Measurements from ENCODE around the gene CEP250. TPM values are rescaled to one million over a fixed set of nuclear protein-coding genes. Genes with fewer than 3 reads are reported as not detected.
"Not testable (repeated sequence)": the region's sequence is repeated elsewhere in the genome, so short reads cannot be mapped to it uniquely, and the experiment has no call there.

Gene CEP250
- total RNA-seq, 1 donor from 2014 or later = 14.9 TPM

GRCh38 chr20:35451295-35451694 lies 4.1 kb upstream of the CEP250 start:
- DNase-seq (ENCODE audit: low spot score) = no peak
- intact Hi-C loops (cut with DNase I) = no loop called here

GRCh38 chr20:35453647-35454046 lies 1.8 kb upstream of the CEP250 start:
- no peak for DNase-seq (ENCODE audit: low spot score)
- intact Hi-C loops (cut with DNase I) = no loop called here

DNA sequence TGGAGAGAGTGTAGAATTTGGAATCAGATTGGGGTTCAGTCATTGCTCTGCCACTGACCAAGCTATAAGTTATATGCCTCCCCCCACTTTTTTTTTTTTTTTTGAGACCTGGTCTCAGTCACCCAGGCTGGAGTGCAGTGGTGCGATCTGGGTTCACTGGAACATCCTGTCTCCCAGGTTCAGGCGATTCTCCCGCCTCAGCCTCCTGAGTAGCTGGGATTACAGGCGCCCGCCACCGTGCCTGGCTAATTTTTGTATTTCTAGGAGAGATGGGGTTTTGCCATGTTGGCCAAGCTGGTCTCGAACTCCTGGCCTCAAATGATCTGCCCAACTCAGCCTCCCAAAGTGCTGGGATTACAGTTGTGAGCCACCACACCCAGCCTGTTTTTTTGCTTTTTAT lies 1.3 kb downstream of the CEP250 start:
- intact Hi-C loops (cut with DNase I); DNase-seq (ENCODE audit: low spot score): not testable (repeated sequence)

- intact Hi-C loops (cut with DNase I); DNase-seq (ENCODE audit: low spot score): not testable (repeated sequence)
Observed at GRCh38 chr20:35457539-35457938, 2.1 kb downstream of the CEP250 start.

- intact Hi-C loops (cut with DNase I) = no loop called here
- no peak for DNase-seq (ENCODE audit: low spot score)
Observed at GRCh38 chr20:35458388-35458787, 3.0 kb downstream of the CEP250 start.

DNA sequence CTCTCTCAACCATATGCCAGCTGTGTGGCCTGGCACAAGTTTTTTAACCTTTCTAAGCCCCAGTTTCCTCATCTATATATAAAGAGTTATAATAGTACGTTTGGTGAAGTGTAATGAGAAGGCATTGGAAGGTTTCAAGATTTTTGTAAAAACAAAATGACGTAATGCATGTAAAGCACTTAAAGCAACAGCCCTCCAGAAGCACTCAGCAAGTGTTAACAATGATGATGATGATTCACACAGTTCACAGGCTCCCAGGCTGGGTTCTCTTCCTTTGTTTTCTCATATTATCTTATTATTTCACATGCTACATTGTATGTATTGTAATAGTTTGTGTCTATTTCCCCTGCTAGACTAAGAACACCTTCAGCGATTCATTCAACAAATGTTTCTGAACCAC lies 6.2 kb downstream of the CEP250 start:
- intact Hi-C loops (cut with DNase I) = loop anchor here (10.0 kb wide), 1 partner anchor 423 kb away; no protein-coding TSS in a partner anchor
- DNase-seq (ENCODE audit: low spot score) = no peak

GRCh38 chr20:35462351-35462750 lies 7.0 kb downstream of the CEP250 start:
- intact Hi-C loops (cut with DNase I) = loop anchor here (10.0 kb wide), 1 partner anchor 422 kb away; no protein-coding TSS in a partner anchor
- no peak for DNase-seq (ENCODE audit: low spot score)

DNA sequence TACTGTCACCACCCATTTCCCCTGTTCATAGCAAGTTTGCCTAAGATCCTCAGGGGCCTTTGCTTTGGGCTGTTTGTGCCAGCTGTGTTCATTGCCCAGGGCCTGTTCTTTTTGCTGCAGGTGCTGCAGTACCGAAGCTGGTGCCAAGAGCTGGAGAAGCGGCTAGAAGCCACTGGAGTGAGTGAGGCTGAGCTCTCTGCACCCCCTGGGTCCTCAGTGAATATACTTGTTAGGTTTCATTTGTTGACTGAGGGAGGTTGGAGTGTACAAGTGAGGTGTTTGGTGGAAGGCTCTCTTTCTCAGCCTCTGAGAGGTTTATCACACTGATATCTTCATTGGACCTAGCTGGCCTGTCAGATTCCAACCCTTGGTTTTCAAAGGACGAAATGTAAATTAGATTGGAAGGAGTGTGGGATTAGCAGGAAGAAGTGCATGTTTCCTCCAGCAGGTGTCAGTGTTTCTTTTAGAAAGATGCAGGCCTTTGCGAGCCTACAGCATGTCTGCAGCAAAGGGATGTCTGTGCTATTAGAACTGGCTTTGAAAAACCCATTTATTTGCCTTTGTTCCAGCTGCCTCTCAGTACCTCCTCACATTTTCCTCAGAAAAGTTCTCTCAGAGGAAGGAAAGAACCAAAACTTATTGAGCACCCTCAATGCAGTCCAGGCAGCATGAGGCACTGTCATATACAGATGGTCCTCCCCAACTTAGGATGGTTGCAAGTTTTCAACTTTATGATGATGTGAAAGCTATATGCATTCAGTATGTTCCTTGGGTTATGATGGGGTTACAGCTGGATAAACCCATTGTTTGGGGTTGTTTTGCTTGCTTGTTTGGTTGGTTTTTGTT lies 8.3 kb downstream of the CEP250 start:
- intact Hi-C loops (cut with DNase I) = loop anchor here (10.0 kb wide), 1 partner anchor 421 kb away; no protein-coding TSS in a partner anchor
- no peak for DNase-seq (ENCODE audit: low spot score)

DNA sequence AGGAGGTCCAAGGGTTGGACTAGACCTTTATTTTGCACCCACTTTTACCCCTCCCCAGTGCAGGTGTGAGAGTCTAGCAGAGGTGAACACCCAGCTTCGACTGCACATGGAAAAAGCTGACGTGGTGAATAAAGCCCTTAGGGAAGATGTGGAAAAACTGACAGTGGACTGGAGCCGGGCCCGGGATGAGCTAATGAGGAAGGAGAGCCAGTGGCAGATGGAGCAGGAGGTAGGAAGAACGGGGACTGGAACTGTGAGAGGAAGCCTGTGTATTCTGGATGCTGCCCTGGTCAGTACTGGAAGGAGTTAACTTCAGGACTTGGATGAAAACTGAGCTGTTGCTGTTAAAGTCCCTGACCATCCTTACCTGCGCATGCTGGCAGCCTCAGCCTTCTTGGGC lies 10.6 kb downstream of the CEP250 start:
- intact Hi-C loops (cut with DNase I) = loop anchor here (10.0 kb wide), 1 partner anchor 419 kb away; no protein-coding TSS in a partner anchor
- no peak for DNase-seq (ENCODE audit: low spot score)

DNA sequence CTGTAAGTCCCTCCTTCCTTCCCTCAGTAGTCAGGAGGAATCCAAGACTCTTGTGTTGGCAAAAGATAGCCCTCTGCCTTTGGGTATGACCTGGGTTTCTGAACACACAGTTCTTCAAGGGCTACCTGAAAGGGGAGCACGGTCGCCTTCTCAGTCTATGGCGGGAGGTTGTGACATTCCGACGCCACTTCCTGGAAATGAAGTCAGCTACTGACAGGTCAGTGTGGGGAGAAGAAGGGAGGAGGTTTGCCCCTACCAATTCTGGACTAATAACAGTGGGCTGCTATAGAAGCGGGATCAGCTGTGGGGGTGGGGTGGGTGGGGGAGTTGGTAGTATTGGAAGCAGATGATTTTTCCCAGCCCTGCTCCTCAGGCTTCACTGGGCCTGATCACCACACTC lies 11.5 kb downstream of the CEP250 start:
- intact Hi-C loops (cut with DNase I) = loop anchor here (10.0 kb wide), 1 partner anchor 418 kb away; no protein-coding TSS in a partner anchor
- no peak for DNase-seq (ENCODE audit: low spot score)

DNA sequence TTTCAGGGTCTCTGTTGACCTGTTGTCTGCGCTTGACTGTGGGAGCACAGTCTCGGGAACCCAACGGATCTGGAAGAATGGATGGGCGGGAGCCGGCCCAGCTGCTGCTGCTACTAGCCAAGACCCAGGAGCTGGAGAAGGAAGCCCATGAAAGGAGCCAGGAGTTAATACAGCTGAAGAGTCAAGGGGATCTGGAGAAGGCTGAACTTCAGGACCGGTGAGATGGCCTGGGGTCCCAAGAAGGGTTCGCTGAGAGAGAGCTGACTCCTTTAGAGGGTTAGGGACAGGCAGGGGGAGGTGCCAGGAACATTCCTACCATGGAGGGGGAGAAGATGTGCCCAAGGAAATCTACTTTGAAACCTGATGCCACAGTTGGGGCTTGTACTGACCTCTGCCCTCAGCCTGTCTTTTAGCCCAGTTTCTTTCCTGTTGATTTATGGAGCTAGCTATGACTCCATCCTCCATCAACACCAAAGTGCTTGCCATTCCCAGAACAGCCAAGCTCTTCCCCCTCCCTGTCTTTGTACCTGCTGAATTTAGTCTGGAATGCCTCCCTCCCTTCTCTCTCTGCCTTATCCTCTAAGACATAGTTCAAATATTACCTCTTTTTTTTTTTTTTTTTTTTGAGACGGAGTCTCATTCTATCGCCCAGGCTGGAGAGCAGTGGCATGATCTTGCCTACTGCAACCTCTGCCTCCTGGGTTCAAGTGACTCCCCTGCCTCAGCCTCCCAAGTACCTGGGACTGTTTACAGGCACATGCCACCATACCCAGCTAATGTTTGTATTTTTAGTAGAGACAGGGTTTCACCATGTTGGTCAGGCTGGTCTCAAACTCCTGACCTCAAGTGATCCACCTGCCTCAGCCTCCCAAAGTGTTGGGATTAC lies 12.2 kb downstream of the CEP250 start:
- DNase-seq (ENCODE audit: low spot score) = no peak
- intact Hi-C loops (cut with DNase I) = loop anchor here (10.0 kb wide), 1 partner anchor 417 kb away; no protein-coding TSS in a partner anchor

GRCh38 chr20:35468671-35469334 lies 13.4 kb downstream of the CEP250 start:
- intact Hi-C loops (cut with DNase I) = loop anchor here (10.0 kb wide), 1 partner anchor 416 kb away; no protein-coding TSS in a partner anchor
- DNase-seq (ENCODE audit: low spot score) = no peak

DNA sequence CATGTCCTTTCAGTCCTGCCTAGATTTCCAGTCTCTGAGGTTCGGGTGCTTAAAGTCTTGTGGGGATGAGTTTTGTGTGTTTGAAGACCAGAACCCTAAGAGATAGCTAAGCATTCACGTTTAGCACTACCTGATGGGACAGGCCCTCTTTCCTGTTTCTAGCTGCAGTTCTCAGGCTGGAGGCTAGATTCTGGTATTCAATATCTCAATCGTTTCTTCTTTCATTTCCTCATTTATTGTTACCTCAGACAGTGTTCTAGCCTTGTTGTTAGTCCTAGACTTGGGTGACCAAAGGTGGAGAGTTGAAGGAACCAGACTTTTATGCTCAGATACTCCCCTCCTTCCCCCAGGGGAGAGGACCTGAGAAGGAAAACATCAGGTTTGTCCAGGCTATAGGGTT lies 16.8 kb downstream of the CEP250 start:
- DNase-seq (ENCODE audit: low spot score) = no peak
- intact Hi-C loops (cut with DNase I) = no loop called here

DNA sequence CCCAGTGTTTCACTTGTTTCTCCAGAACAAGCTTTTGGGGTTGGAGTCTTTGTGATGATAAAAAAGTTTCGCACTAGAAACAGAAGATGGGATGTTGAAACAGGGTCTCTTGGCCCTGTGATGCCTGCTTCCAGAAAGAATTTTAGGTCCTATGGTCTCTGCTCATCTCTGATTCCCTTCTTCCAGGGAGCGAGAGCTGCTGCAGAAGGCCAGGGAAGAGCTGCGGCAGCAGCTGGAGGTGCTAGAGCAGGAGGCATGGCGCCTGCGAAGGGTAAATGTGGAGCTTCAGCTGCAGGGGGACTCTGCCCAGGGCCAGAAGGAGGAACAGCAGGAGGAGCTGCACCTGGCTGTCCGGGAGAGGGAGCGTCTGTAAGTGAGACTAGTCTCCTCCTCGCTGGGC lies 18.3 kb downstream of the CEP250 start:
- intact Hi-C loops (cut with DNase I) = no loop called here
- DNase-seq (ENCODE audit: low spot score) = no peak

DNA sequence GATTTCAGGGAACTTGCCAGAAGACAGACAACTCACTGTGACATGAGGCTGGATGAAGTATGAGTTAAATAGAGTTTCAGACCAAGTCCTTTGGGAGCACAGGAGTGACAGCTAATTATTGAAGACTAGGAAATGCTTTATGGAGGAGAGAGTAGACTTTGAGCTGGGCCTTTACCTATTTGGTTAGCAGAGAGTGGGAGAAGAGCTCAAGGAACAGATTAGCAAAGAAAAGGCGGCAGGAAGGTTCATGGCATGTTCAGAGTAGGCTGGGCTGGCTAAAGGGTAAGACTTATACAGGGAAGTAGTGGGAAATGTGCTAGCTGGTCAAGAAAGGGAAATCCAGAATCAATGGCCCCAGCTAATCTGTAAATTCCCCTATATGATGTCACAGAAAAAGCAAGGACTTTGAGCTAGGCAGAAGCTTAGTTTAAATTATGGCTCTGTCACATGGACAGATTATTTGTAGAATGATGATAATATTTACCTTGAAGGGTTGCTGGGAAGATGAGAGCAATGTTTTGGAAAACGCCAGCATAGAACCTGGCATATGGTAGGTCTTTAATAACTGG lies 19.0 kb downstream of the CEP250 start:
- intact Hi-C loops (cut with DNase I) = no loop called here
- no peak for DNase-seq (ENCODE audit: low spot score)

DNA sequence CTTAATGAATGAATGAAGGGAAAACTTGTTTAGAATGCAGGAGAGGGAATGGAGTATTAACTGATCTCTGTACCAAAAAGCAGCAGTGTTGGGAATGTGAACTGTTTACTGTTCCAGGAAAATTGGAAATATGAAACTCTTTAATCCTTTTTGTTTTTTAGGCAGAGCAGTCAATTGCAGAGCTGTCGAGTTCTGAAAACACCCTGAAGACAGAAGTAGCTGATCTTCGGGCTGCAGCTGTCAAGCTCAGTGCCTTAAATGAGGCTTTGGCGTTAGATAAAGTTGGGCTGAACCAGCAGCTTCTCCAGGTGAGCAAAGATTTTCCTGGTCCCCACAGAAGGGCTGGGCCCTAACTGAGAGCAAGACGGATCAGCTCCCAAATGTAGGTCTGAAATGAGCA lies 20.9 kb downstream of the CEP250 start:
- DNase-seq (ENCODE audit: low spot score) = no peak
- intact Hi-C loops (cut with DNase I) = no loop called here

GRCh38 chr20:35478804-35479472 lies 23.5 kb downstream of the CEP250 start:
- DNase-seq (ENCODE audit: low spot score) = no peak
- intact Hi-C loops (cut with DNase I) = no loop called here

GRCh38 chr20:35479798-35480197 lies 24.4 kb downstream of the CEP250 start:
- intact Hi-C loops (cut with DNase I) = no loop called here
- DNase-seq (ENCODE audit: low spot score) = no peak

- intact Hi-C loops (cut with DNase I) = no loop called here
- no peak for DNase-seq (ENCODE audit: low spot score)
Observed at GRCh38 chr20:35487479-35487878, 32.1 kb downstream of the CEP250 start.
